H1 (cell line): ENCODE data around the gene LRP1. TPM values are rescaled to one million over a fixed set of nuclear protein-coding genes. Genes with fewer than 3 reads are reported as not detected.

Experiments
- HDAC6 ChIP-seq: IDR thresholded peaks from one replicate; pipeline ENCODE4 v1.7.1; 2012; ENCODE audit warnings: low read depth, mild to moderate bottlenecking, inconsistent platforms, low read length, moderate library complexity
- KDM4A ChIP-seq: IDR thresholded peaks from one replicate; pipeline ENCODE4 v1.7.1; 2012; ENCODE audit warnings: low read depth, mild to moderate bottlenecking, moderate library complexity, low read length, inconsistent platforms; ENCODE audit not compliant: severe bottlenecking
- MAFK ChIP-seq: IDR thresholded peaks from 2 replicates; pipeline ENCODE4 v1.6.1; 2012; ENCODE audit warnings: low read depth, mild to moderate bottlenecking, improper control_type of control experiment, low read length
- PHF8 ChIP-seq: fragments of 200-600 bp; sonication (generic); conservative IDR thresholded peaks from 2 replicates; pipeline ENCODE4 v1.7.1; 2012; ENCODE audit warnings: low read depth, mild to moderate bottlenecking, inconsistent platforms, low read length, moderate library complexity
- RFX5 ChIP-seq: IDR thresholded peaks from 2 replicates; pipeline ENCODE4 v1.6.1; 2011; ENCODE audit warnings: low read depth, low read length, improper control_type of control experiment, borderline replicate concordance
- SAP30 ChIP-seq: fragments of 300-600 bp; sonication (generic); IDR thresholded peaks from 2 replicates; pipeline ENCODE4 v1.7.1; 2012; ENCODE audit warnings: low read length, moderate library complexity, mild to moderate bottlenecking, inconsistent platforms; ENCODE audit not compliant: insufficient read depth, insufficient replicate concordance
- SIRT6 ChIP-seq: IDR thresholded peaks from one replicate; pipeline ENCODE4 v1.7.1; 2012; ENCODE audit warnings: low read length, inconsistent platforms
- SP1 ChIP-seq: IDR thresholded peaks from 2 replicates; pipeline ENCODE4 v1.6.1; 2011; ENCODE audit warnings: low read depth, low read length
- SP4 ChIP-seq: IDR thresholded peaks from 2 replicates; pipeline ENCODE4 v1.6.1; 2012; ENCODE audit warnings: low read length, inconsistent platforms
- TEAD4 ChIP-seq: IDR thresholded peaks from 2 replicates; pipeline ENCODE4 v1.6.1; 2012; ENCODE audit warnings: low read depth, low read length, inconsistent platforms, mixed read lengths
- ZNF274 ChIP-seq: IDR thresholded peaks from 2 replicates; pipeline ENCODE4 v1.7.0; 2012; ENCODE audit warnings: low read length, borderline replicate concordance; ENCODE audit errors: extremely low read depth
- polyA plus RNA-seq, 7 experiments: library from polyadenylated mRNA; depleted of rRNA in 3 of 7; stranded (reverse) in 5 of 7; unstranded in 2 of 7; fragments of >200 nt in 5 of 7; fragments of 200-250 nt in 2 of 7; gene quantifications; 1 replicate in 5 of 7; 2 replicates in 1 of 7; 4 replicates in 1 of 7; pipeline versions ENCODE4 v1.2.1 to v1.2.3, GENCODE V29; 2011 to 2013; ENCODE audit warnings: missing spikeins in 2 of 7, mixed read lengths in 2 of 7
- total RNA-seq: library from RNA; stranded (reverse); fragmentation: NEBNext Ultra II Directional; extraction: Animal tissue kit (Norgen Biotek cat#: 25700); gene quantifications from 2 replicates; pipeline ENCODE4 v1.2.1, GENCODE V29; 2021

Gene LRP1
- total and polyA plus RNA-seq, 2 of the 8 experiments (the other 6 are each of a cell fraction or from before 2014, with no cell fraction given) = 35.3 to 92.5 TPM

DNA sequence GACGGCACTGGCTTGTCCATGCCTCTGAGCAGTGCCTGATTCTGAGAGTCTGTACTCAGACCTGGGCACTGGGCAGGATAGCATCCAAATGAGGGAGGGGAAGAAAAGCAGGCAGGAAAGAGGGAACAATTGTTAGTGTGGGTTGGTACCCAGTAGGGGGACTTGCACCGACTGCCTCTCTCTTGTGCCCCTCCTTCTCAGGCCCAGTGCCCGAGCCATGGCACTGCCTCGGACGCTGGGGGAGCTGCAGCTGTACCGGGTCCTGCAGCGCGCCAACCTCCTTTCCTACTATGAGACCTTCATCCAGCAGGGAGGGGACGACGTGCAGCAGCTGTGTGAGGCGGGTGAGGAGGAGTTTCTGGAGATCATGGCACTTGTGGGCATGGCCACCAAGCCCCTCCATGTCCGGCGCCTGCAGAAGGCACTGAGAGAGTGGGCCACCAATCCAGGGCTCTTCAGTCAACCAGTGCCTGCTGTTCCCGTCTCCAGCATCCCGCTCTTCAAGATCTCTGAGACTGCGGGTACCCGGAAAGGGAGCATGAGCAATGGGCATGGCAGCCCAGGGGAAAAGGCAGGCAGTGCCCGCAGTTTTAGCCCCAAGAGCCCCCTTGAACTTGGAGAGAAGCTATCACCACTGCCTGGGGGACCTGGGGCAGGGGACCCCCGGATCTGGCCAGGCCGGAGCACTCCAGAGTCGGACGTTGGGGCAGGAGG lies 37.2 kb upstream of the LRP1 start (continued):
- TF ChIP-seq SP1 (no peak), SAP30 (no peak), RFX5 (no peak), TEAD4 (no peak), MAFK (no peak), SIRT6 (no peak), HDAC6 (no peak), ZNF274 (no peak), KDM4A (no peak), SP4 (no peak), PHF8 (no peak)
